Kidney epithelial cell (primary cell): ENCODE measurements around the gene ANKFN1. TPM values are rescaled to one million over a fixed set of nuclear protein-coding genes. Genes with fewer than 3 reads are reported as not detected.

Source experiments
- DNase-seq: peaks from one replicate; pipeline ENCODE4 v3.0.0-alpha.2; 2010; ENCODE audit warnings: low read depth
- H3K27me3 ChIP-seq: 2 replicates; pipeline ENCODE4 v1.6.0; 2011; ENCODE audit warnings: low read length; ENCODE audit not compliant: control insufficient read depth, insufficient read depth
- H3K36me3 ChIP-seq: 2 replicates; pipeline ENCODE4 v1.5.1; 2011; ENCODE audit warnings: low read length; ENCODE audit not compliant: control insufficient read depth, insufficient read depth
- H3K4me3 ChIP-seq: 2 replicates; pipeline ENCODE4 v1.5.1; 2011; ENCODE audit warnings: low read depth, mild to moderate bottlenecking, control low read depth, low read length
- total RNA-seq: library from RNA; depleted of rRNA; stranded (reverse); fragments of >200 nt; gene quantifications from 2 replicates; pipeline ENCODE4 v1.2.3, GENCODE V29; 2015
- TF ChIP-seq, protein P1 (sequence below): IDR thresholded peaks from 2 replicates; pipeline ENCODE4 v1.5.1; 2011; ENCODE audit warnings: mild to moderate bottlenecking, moderate library complexity, low read length, control low read depth, inconsistent platforms; ENCODE audit not compliant: insufficient read depth, poor library complexity, severe bottlenecking

Gene ANKFN1
- total RNA-seq, 1 donor from 2014 or later = not detected

DNA sequence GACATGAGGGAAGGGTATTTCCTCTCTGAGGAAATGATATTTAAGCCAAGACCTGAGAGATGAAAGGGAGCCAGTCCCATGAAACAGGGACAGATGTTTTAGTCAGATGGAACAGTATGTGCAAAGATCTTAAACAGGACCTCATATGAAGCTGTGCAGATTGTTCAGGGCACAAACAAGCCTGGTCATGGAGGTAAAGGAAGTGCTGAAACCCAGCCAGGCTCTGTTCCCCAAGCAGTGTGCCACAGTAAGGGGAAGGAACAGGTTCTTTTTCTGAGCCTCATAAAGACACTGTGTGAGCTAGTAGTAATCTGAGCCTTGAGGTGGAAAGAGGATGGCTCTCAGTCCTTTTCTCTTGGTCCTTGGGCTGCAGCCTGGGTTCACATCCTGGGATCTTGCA lies 159.9 kb downstream of the ANKFN1 start:
- H3K27me3 ChIP-seq = no peaks in the 10 kb centered on the region
- TF ChIP-seq, protein P1, sequence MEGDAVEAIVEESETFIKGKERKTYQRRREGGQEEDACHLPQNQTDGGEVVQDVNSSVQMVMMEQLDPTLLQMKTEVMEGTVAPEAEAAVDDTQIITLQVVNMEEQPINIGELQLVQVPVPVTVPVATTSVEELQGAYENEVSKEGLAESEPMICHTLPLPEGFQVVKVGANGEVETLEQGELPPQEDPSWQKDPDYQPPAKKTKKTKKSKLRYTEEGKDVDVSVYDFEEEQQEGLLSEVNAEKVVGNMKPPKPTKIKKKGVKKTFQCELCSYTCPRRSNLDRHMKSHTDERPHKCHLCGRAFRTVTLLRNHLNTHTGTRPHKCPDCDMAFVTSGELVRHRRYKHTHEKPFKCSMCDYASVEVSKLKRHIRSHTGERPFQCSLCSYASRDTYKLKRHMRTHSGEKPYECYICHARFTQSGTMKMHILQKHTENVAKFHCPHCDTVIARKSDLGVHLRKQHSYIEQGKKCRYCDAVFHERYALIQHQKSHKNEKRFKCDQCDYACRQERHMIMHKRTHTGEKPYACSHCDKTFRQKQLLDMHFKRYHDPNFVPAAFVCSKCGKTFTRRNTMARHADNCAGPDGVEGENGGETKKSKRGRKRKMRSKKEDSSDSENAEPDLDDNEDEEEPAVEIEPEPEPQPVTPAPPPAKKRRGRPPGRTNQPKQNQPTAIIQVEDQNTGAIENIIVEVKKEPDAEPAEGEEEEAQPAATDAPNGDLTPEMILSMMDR = no peak

DNA sequence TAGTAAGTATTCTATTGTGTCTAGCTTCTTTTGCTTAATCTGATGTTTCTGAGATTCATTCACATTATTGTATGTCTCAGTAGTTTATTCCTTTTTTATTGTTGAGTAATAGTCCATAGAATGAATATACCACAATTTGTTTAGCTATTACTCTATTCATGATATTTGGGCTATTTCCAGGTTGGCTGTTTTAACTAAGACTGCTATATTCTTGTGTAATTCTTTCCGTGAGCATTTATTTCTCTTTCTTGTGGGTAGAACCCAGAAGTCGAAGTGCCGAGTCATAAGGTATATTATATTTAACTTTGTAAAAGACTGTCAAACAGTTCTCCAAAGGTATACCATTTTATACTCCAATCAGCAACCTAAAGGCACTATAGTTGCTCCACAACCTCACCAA lies 160.8 kb downstream of the ANKFN1 start:
- no peak for DNase-seq
- no peak overlapping the region for H3K4me3 ChIP-seq
- TF ChIP-seq, protein P1 = no peak
- H3K36me3 ChIP-seq = no peaks in the 10 kb centered on the region
- H3K27me3 ChIP-seq = no peaks in the 10 kb centered on the region

More for the DNA sequence above, 159.9 kb downstream of the ANKFN1 start:
- no peaks in the 10 kb centered on the region for H3K36me3 ChIP-seq
- no peak overlapping the region for H3K4me3 ChIP-seq
- no peak for DNase-seq

DNA sequence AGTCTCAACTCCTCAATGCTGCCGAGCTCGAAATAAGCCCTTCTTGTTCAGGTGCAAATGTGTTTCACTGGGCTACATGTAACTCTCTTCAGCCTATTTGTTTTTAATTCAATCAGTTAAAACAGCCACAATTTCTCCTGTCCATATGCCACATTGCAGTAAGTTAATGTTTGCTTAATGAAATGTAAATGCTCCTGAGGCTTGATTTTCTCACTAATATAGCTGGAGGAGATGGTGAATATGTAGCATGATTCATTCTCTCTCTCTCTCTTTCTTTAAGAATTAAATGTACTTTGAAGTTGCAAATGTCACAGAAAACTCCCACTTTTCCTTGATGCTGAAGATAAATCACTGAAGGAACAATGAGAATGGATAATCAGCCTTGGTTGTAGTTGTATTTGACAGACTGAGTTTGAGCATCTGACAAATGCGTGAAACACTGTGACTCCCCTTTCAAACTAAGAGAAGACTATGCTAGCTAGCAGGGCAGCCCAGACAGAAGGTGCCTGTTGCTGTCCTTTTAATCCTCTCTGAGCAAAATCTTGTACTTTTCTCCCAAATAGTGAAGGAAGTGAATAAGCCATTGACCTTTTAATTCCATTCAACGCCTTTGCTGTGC lies 161.8 kb downstream of the ANKFN1 start:
- no peak for DNase-seq
- Histone ChIP-seq H3K27me3 (no peaks in the 10 kb centered on the region), H3K36me3 (no peaks in the 10 kb centered on the region), H3K4me3 (no peak overlapping the region)
- TF ChIP-seq, protein P1 = no peak

DNA sequence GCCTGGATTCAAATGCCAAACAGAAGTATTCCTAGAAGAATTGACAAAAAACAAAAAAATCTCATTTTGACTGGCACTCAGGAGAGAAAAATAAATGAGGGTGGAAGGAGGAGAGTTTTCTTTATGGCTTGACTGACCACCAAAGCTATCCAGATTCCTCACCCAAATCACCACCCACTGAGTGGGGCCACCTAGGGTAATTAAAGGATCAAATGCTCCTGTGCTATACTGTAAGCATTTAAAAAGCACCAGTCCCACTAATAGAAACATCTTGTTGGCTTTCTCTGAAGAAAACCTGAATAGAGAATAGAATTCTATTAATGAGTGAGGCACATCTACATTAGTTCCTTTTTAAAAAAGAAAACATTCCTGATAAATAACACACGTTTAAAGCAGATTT lies 163.3 kb downstream of the ANKFN1 start:
- TF ChIP-seq, protein P1 = no peak
- DNase-seq = no peak
- no peaks in the 10 kb centered on the region for H3K36me3 ChIP-seq
- H3K4me3 ChIP-seq = no peak overlapping the region
- peaks cover 4% of the 10 kb centered on the region for H3K27me3 ChIP-seq

DNA sequence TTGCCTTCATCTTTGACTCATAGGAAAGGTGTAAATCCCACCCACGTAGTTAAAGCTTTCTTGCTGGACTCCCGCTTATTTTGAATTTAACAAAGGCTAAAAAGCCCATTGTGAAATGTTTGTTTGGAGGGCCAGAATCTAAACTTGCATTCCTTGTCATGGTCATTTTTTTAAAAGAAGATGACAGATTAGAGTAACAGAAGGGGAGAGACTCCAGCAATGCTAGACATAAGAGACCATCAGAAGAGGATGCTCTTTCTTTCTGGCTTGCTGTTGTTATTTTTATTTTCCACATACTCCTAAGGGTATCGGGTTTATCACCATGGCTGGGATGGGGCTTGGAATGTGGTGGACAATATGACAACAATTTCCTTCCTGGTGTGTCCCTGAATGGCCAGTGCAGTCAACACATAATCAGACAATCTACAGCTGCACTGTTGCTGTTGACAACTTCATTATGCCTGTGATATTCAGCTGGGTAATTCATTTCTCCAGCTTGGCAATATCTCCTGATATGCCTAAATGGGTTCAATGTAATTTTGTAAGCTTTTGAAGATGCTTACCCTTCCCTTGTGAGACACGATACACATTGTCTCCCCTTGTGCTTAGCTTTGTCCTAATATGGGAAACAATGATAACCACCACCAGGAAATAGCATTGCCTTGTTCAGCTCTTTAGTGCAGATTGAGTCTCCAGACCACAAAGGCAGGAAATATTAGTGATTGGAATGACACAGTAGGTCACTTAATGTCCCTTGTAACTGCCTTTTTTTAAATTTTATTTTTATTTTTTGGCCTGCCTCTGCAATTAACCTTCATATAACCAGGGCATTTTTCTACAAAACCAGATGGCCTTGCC lies 164.3 kb downstream of the ANKFN1 start:
- Histone ChIP-seq H3K4me3 (no peak overlapping the region), H3K27me3 (peaks cover 4% of the 10 kb centered on the region), H3K36me3 (no peaks in the 10 kb centered on the region)
- TF ChIP-seq, protein P1 = no peak
- no peak for DNase-seq
